Measurements from ENCODE around the gene FRMD4B.
A peak's percentile ranks its signal among the peaks of the same experiment; 100 is the strongest.

FRMD4B gene

DNA sequence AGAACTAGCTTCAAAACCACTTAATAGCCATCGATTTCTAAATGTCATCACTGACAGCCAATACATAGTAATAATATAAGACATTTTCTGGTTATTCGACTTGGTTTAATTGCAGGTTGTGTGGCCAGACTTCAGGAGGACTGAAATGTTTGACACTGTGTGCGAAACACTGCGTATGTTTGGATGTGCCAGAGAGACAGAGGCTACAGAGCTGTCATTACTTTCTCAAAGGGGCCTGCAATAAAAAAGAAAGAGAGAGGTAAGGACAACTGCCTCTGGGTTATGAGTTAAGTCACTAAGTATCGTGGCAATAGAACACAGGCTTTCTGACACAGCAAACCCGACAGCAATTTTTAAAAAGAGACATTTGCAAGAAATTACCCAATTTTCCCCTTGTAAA is 264.4 kb downstream of the FRMD4B start:
- DNase-seq (ENCODE audit: low read depth): no peak

- DNase-seq (ENCODE audit: low read depth): peak; percentile 49
These were observed 264.9 kb downstream of the FRMD4B start for GRCh38 chr3:69120879-69121464.

Measured in T-helper 22 cell (primary cell).